Measurements from ENCODE around the gene LKAAEAR1.

DNA sequence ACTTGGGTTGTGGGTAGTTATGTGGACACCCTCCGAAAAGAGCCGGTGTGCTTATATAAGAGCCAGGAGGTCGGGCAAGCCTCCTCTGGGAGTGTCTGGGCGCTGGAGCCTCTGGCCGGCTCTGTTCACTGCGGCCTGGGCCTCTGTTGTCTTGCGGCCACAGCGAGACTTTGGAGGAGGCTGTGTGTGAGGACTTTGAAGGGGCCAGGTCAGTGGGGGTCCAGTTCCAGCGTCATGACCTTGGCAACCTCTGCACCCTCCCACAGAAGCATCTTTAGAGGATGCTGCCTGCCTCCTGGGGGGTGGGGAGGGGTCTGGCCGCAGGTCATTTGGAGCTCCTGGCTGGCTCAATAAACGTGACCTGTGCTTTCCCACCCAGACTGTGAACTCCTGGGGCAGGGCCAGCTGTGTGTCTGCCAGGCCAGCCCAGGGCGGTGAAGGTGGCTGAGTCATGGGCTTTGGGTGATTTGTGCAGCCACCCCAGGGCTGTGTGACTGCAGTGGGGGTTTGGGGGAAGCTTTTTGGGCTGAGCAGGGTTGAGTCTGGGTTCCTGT, 20.0 kb downstream of the LKAAEAR1 start:
- TF ChIP-seq, protein P1, sequence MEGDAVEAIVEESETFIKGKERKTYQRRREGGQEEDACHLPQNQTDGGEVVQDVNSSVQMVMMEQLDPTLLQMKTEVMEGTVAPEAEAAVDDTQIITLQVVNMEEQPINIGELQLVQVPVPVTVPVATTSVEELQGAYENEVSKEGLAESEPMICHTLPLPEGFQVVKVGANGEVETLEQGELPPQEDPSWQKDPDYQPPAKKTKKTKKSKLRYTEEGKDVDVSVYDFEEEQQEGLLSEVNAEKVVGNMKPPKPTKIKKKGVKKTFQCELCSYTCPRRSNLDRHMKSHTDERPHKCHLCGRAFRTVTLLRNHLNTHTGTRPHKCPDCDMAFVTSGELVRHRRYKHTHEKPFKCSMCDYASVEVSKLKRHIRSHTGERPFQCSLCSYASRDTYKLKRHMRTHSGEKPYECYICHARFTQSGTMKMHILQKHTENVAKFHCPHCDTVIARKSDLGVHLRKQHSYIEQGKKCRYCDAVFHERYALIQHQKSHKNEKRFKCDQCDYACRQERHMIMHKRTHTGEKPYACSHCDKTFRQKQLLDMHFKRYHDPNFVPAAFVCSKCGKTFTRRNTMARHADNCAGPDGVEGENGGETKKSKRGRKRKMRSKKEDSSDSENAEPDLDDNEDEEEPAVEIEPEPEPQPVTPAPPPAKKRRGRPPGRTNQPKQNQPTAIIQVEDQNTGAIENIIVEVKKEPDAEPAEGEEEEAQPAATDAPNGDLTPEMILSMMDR (IDR thresholded peaks at IDR 0.05) = no peak
- TF ChIP-seq POLR2A (IDR thresholded peaks at IDR 0.05) (no peak), EP300 (IDR thresholded peaks at IDR 0.05) (no peak)
